T follicular helper cell (primary cell): ENCODE measurements around the gene ANKRD11.
"Not testable (repeated sequence)": the region's sequence is repeated elsewhere in the genome, so short reads cannot be mapped to it uniquely, and the experiment has no call there.

ENCODE experiments used
- DNase-seq: peaks from one replicate; pipeline ENCODE4 v3.0.0-alpha.2; 2020; ENCODE audit warnings: low read depth

ANKRD11 gene

GRCh38 chr16:89329830-89330176 is 160.6 kb downstream of the ANKRD11 start:
- not testable (repeated sequence) for DNase-seq

- DNase-seq = not testable (repeated sequence)
Measured at GRCh38 chr16:89328412-89329400, 161.7 kb downstream of the ANKRD11 start.

- no peak for DNase-seq
Measured at GRCh38 chr16:89326721-89327120, 163.6 kb downstream of the ANKRD11 start.

GRCh38 chr16:89325861-89326471 is 164.4 kb downstream of the ANKRD11 start:
- DNase-seq = no peak

GRCh38 chr16:89324056-89325010 is 166.0 kb downstream of the ANKRD11 start:
- DNase-seq = no peak

- DNase-seq = no peak
Measured at GRCh38 chr16:89323120-89323960, 167.0 kb downstream of the ANKRD11 start.

- DNase-seq = no peak
Measured at GRCh38 chr16:89322321-89323119, 167.8 kb downstream of the ANKRD11 start.

GRCh38 chr16:89320782-89321501 is 169.4 kb downstream of the ANKRD11 start:
- no peak for DNase-seq

GRCh38 chr16:89319886-89320781 is 170.2 kb downstream of the ANKRD11 start:
- DNase-seq = no peak

- DNase-seq = no peak
Measured at GRCh38 chr16:89319631-89319885, 170.8 kb downstream of the ANKRD11 start.

GRCh38 chr16:89318871-89319630 is 171.3 kb downstream of the ANKRD11 start:
- DNase-seq = no peak

- no peak for DNase-seq
Measured at GRCh38 chr16:89318430-89318758, 172.0 kb downstream of the ANKRD11 start.

- DNase-seq = no peak
Measured at GRCh38 chr16:89317729-89318429, 172.5 kb downstream of the ANKRD11 start.

GRCh38 chr16:89317101-89317671 is 173.2 kb downstream of the ANKRD11 start:
- no peak for DNase-seq

GRCh38 chr16:89316701-89317100 is 173.7 kb downstream of the ANKRD11 start:
- DNase-seq = no peak

GRCh38 chr16:89315791-89316581 is 174.4 kb downstream of the ANKRD11 start:
- DNase-seq = peak; percentile 77
